Activated naive CD4-positive, alpha-beta T cell treated with anti-CD3 and anti-CD28 coated beads for 36 hours (primary cell): ENCODE data around the gene ZNF70. TPM values are rescaled to one million over a fixed set of nuclear protein-coding genes. Genes with fewer than 3 reads are reported as not detected.

Source experiments
- CTCF ChIA-PET: fragments of 350-600 bp; sonication (Branson Sonifier 250); formaldehyde crosslinking; loops from one replicate; lab custom pipeline; 2021; ENCODE audit warnings: antibody characterized with exemption; lab: Charles Lee
- DNase-seq: peaks from one replicate; pipeline ENCODE4 v3.0.0-alpha.2; 2020
- H3K27ac Mint-ChIP-seq: one replicate; pipeline ENCODE4 v1.8.0; 2021; ENCODE audit warnings: mild to moderate bottlenecking, mixed read lengths
- H3K27me3 Mint-ChIP-seq: one replicate; pipeline ENCODE4 v1.8.0; 2021; ENCODE audit warnings: low read depth, mixed read lengths
- H3K36me3 Mint-ChIP-seq: one replicate; pipeline ENCODE4 v1.8.0; 2021; ENCODE audit warnings: low read depth, mixed read lengths
- H3K4me1 Mint-ChIP-seq: one replicate; pipeline ENCODE4 v1.8.0; 2021; ENCODE audit warnings: low read depth, mixed read lengths
- H3K4me3 Mint-ChIP-seq: one replicate; pipeline ENCODE4 v1.8.0; 2021; ENCODE audit warnings: mild to moderate bottlenecking, moderate library complexity, mixed read lengths
- H3K9me3 Mint-ChIP-seq: one replicate; pipeline ENCODE4 v1.8.0; 2021; ENCODE audit warnings: mixed read lengths
- intact Hi-C: fragments of 100-400 bp; cut with micrococcal nuclease; formaldehyde crosslinking; loops from one replicate; pipeline ENCODE4 v1.15.1; 2023
- total RNA-seq, 2 experiments: library from RNA; stranded (reverse); gene quantifications; one replicate each; pipeline ENCODE4 v1.2.3, GENCODE V29; 2021

Gene ZNF70
- total RNA-seq, 2 experiments from 2014 or later: 0.79 to 0.93 TPM

- Mint-ChIP-seq H3K4me3 (no peak overlapping the region), H3K4me1 (peaks cover 40% of the 10 kb centered on the region), H3K36me3 (peaks cover 29% of the 10 kb centered on the region), H3K27ac (peak overlapping the region; percentile 61), H3K27me3 (no peaks in the 10 kb centered on the region), H3K9me3 (no peaks in the 10 kb centered on the region)
- CTCF ChIA-PET: interaction anchor here (1.1 kb wide), 1 partner anchor 9 kb away, joined by 3 read pairs; no protein-coding TSS in a partner anchor
- DNase-seq: no peak
- intact Hi-C loops: no loop called here
These were observed 56.8 kb downstream of the ZNF70 start for GRCh38 chr22:23693979-23694680.

- Mint-ChIP-seq H3K4me1 (peaks cover 31% of the 10 kb centered on the region), H3K27ac (peak overlapping the region; percentile 11), H3K9me3 (no peaks in the 10 kb centered on the region), H3K36me3 (peaks cover 21% of the 10 kb centered on the region), H3K27me3 (no peaks in the 10 kb centered on the region), H3K4me3 (no peak overlapping the region)
- intact Hi-C loops: no loop called here
- CTCF ChIA-PET: no interaction called here
- DNase-seq: no peak
These were observed 58.2 kb downstream of the ZNF70 start for GRCh38 chr22:23692598-23693291.

GRCh38 chr22:23691748-23692423 is 59.0 kb downstream of the ZNF70 start:
- CTCF ChIA-PET: no interaction called here
- intact Hi-C loops: no loop called here
- Mint-ChIP-seq H3K4me1 (peaks cover 23% of the 10 kb centered on the region), H3K27ac (no peak overlapping the region), H3K36me3 (peaks cover 21% of the 10 kb centered on the region), H3K9me3 (no peaks in the 10 kb centered on the region), H3K27me3 (no peaks in the 10 kb centered on the region), H3K4me3 (no peak overlapping the region)
- DNase-seq: no peak

- Mint-ChIP-seq H3K4me1 (peaks cover 12% of the 10 kb centered on the region), H3K27me3 (no peaks in the 10 kb centered on the region), H3K9me3 (no peaks in the 10 kb centered on the region), H3K36me3 (peaks cover 19% of the 10 kb centered on the region), H3K4me3 (no peak within 1 kb of the TSS), H3K27ac (no peak within 1 kb of the TSS)
- intact Hi-C loops: no loop called here
- DNase-seq: no peak
- CTCF ChIA-PET: no interaction called here
These were observed 60.2 kb downstream of the ZNF70 start, which contains the start of gene RGL4 for GRCh38 chr22:23690713-23691112. TSS of gene RGL4 (plus strand) at chr22:23691013. CDS start at chr22:23692031, 1,018 bp downstream.

GRCh38 chr22:23689414-23689813 is 61.5 kb downstream of the ZNF70 start:
- Mint-ChIP-seq H3K4me1 (peaks cover 2% of the 10 kb centered on the region), H3K4me3 (no peak overlapping the region), H3K36me3 (peaks cover 14% of the 10 kb centered on the region), H3K27ac (no peak overlapping the region), H3K27me3 (no peaks in the 10 kb centered on the region), H3K9me3 (no peaks in the 10 kb centered on the region)
- no peak for DNase-seq
- CTCF ChIA-PET: no interaction called here
- intact Hi-C loops: no loop called here

Other genes with a start within 250 kb of the ZNF70 start
- gene IGLL1, start 170.8 kb downstream of the ZNF70 start, total RNA-seq: not detected
- gene DRICH1, start 118.8 kb downstream of the ZNF70 start, total RNA-seq: under 1 TPM in 1 of 2 experiments, not detected in 1; 0.36 TPM
- 10 to 100 TPM; 22.0 to 24.1 TPM for gene RGL4, start 60.1 kb downstream of the ZNF70 start, total RNA-seq
- gene VPREB3, start 3.3 kb upstream of the ZNF70 start, total RNA-seq: not detected
- gene C22orf15, start 11.9 kb upstream of the ZNF70 start, total RNA-seq: 1 to 10 TPM; 1.1 to 1.4 TPM
- gene CHCHD10, start 16.9 kb upstream of the ZNF70 start, total RNA-seq: 100 to 1,000 TPM; 190 to 191 TPM
- under 1 TPM; 0.43 to 0.47 TPM for gene MMP11, start 21.7 kb upstream of the ZNF70 start, total RNA-seq
- gene SMARCB1, start 35.9 kb upstream of the ZNF70 start, total RNA-seq: 10 to 100 TPM; 75.3 to 89.1 TPM
- gene DERL3, start 87.9 kb upstream of the ZNF70 start, total RNA-seq: 1 to 10 TPM; 7.3 to 7.5 TPM
- 1 to 10 TPM; 6.1 to 7.5 TPM for gene SLC2A11, start 106.8 kb upstream of the ZNF70 start, total RNA-seq
- 1,000 to 10,000 TPM; 1,489 to 1,512 TPM for gene MIF, start 143.3 kb upstream of the ZNF70 start, total RNA-seq
- not detected for gene GSTT2B, start 210.1 kb upstream of the ZNF70 start, total RNA-seq
- gene DDTL, start 215.8 kb upstream of the ZNF70 start, total RNA-seq: under 1 TPM; 0.72 to 0.76 TPM
- gene DDT, start 223.3 kb upstream of the ZNF70 start, total RNA-seq: 100 to 1,000 TPM; 107 to 125 TPM
- not detected for gene GSTT2, start 229.0 kb upstream of the ZNF70 start, total RNA-seq